NT2/D1 (cell line): ENCODE data around the gene RPL13.

Experiments used
- SUZ12 ChIP-seq: IDR thresholded peaks from 2 replicates; pipeline ENCODE4 v1.6.1; 2011; ENCODE audit not compliant: insufficient read length, insufficient read depth; ENCODE audit errors: extremely low read depth
- ZNF274 ChIP-seq: IDR thresholded peaks from 2 replicates; pipeline ENCODE4 v1.6.1; 2011; ENCODE audit warnings: mild to moderate bottlenecking, low read depth, low read length

DNA sequence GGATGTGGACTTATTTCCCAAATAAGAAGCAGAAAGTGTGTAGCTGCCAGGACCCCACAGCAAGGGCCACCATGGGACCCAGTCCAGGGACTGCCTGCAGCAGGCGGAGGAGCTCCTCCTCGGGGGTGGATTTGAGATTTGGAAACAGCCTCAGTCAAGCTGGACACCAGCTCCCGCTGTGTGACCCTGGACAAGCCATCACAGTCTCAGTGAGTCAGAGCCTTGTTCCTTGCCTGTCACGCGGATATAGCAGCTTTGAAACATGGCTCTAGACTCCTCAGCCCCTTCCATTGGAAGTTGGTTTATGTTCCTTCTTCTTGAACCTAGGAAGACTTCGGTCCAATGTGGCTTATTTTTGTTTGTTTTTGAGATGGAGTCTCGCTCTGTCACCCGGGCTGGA is 40.5 kb downstream of the RPL13 start:
- TF ChIP-seq ZNF274 (no peak), SUZ12 (no peak)
